SKM-1 treated with dmso at 0.1 percent for 144 hours (cell line): ENCODE results near the gene HSD11B1L.
"Not testable (repeated sequence)": the region's sequence is repeated elsewhere in the genome, so short reads cannot be mapped to it uniquely, and the experiment has no call there.

ENCODE experiments used
- DNase-seq: peaks from one replicate; lab custom pipeline; 2025; ENCODE audit not compliant: unreplicated experiment; lab: John Stamatoyannopoulos, UW

HSD11B1L gene

GRCh38 chr19:5719961-5720790 is 39.3 kb downstream of the HSD11B1L start, which contains the start of the genes CATSPERD and LONP1:
Gene CATSPERD (plus strand): TSS chr19:5720637. CDS start chr19:5720738, 101 bp downstream.
Gene LONP1 (minus strand): TSS chr19:5720146. CDS start chr19:5720132, 14 bp downstream.
- peak; percentile 99 for DNase-seq

- no peak for DNase-seq
Measured at GRCh38 chr19:5727453-5728050, 46.7 kb downstream of the HSD11B1L start.

- DNase-seq, result not testable (repeated sequence)
Measured at GRCh38 chr19:5733172-5733571, 52.3 kb downstream of the HSD11B1L start.
